ENCODE data around the gene GREB1.

- TF ChIP-seq CTCF (conservative IDR thresholded peaks at IDR 0.05; ENCODE audit: low read depth, low read length) (no peak), EZH2 (IDR thresholded peaks at IDR 0.05; ENCODE audit: low read length, unreplicated experiment) (no peak), EZH2phosphoT487 (IDR thresholded peaks at IDR 0.05; ENCODE audit: borderline replicate concordance, low read length) (no peak)
These were observed 5.7 kb downstream of the GREB1 start for GRCh38 chr2:11539317-11540147.
